Stimulated activated CD4-positive, alpha-beta T cell treated with anti-CD3 and anti-CD28 coated beads, Interleukin-4, amount 100 ng/mL, for 48 hours (primary cell): Measurements from ENCODE around the gene DEF6.
A peak's percentile ranks its signal among the peaks of the same experiment; 100 is the strongest.
"Not testable (repeated sequence)": the region's sequence is repeated elsewhere in the genome, so short reads cannot be mapped to it uniquely, and the experiment has no call there.

Source experiments
- DNase-seq, 2 donors: peaks; one replicate each; pipeline ENCODE4 v3.0.0-alpha.2; 2020; ENCODE audit warnings: low read depth in 2 of 2

DEF6 gene

DNA sequence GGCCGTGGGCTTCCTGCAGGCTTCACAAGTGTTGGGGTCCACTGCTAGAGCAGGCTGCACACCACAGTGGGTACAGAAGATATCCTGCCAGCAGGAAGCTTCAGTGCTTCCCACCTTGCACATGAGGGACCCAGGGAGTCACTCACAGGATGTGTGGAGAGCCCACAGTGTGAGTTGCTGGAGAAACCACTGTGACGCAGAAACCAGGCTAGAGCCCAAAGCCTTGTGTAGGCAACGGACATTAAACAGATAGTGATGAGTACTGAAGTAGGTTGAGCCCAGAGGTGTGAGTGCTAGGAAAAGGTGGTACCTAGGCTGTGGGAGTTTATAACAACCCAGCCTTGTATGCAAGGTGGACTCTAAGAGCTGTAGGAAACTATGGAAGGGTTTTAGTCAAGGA lies 18.9 kb upstream of the DEF6 start:
- no peak for DNase-seq

DNA sequence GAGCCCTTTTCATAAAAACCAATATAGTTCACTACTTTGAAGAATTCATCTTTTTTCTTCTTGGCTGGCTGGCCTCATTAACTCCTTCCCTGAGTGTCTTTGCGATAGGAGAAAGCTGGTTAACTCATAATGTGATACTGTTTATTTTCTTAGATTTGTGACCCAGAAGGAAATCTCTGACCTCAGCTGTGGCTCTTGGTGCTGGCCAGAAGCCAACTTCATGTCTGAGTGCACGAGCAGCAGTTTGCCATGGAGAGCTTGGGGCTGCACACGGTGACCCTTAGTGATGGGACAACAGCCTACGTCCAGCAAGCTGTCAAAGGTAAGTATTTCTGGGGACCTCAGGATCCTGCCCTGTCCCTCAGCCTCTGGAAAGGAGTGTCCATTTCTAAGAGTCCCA lies 16.7 kb upstream of the DEF6 start:
- DNase-seq: no peak

DNA sequence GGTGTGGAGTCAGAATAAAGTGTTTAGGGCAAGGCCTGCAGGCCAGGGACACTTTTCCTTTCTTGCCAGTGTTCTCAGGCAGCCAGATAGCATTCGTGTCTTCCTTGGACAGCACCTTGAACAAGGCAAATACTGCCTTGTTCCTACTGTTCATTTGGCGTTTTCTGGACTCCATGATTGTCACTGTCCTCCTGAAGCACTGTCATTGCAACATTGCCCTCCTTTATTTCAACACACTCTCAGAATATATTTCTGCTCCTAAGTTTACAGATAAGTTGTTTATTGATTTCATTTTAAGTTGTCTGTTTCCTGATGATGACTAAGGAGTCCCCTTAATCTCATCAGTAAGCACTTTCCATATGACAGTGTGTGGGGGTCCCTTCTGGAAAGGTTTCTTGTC lies 15.1 kb upstream of the DEF6 start:
- DNase-seq: no peak

DNA sequence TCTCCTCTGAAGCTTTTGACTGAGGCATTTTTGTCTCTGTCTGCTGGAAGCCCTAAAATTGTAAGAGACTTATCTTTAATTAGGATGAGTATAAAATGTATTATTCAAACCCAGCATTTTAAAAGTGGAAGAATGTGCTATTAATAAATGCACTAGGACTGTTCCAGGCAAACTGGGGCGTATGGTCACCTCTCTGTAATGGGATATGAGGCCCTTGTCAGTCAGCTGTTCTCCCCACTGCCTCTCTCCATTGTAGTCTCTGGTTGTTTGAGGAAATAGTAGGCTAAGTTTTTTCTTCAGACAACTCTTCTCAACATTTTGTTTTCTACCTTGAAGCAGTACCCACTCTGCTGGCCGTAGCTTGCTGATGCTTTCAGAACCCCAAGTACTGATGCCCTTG lies 14.3 kb upstream of the DEF6 start:
- DNase-seq: no peak

DNA sequence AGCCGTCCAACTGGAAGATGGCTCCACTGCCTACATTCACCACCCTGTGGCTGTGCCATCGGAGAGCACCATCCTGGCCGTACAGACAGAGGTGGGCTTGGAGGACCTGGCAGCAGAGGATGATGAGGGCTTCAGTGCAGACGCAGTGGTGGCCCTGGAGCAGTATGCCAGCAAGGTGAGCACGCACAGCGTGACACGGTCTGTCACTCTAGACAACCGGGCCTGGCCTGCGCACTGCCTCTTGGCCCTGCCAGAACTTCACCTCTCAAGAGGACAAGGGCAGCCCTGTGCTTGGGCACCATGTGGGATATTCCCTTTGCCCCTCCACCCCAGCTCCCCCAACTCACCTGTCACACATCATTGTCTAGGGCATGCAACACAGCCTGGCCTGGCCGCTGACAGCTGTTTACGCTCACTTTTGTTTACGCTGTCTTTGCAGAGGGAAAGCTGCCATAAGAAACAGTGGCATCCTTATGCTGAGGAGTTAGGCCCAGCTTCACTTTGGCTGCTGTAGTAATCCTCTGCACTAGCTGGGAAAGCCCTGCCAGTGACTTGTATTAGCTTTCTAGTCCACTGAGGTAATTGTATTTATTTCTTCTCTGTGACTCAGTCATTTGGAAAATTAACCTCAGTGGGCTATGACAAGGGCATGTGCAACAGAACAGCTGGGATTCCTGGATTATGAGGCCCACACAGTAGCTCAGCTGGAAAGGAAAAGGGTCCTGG lies 9.8 kb upstream of the DEF6 start:
- DNase-seq: no peak

DNA sequence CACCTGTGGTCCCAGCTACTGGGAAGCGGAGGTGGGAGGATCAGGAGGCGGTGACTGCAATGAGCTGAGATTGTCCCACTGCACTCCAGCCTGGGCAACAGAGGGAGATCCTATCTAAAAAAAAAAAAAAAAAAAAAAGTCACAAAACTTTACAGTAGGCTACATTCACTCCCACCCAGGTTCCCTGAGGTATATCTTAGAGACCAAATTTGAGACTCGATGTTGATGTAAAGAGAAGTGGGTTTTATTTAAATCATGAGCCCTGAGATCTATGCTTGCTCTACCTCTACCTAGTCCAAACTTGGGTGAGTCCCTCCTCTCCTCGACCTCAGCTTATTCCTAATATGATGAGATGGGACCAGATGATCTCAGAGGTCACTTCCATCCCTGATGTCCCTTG lies 8.8 kb upstream of the DEF6 start:
- DNase-seq: no peak

DNA sequence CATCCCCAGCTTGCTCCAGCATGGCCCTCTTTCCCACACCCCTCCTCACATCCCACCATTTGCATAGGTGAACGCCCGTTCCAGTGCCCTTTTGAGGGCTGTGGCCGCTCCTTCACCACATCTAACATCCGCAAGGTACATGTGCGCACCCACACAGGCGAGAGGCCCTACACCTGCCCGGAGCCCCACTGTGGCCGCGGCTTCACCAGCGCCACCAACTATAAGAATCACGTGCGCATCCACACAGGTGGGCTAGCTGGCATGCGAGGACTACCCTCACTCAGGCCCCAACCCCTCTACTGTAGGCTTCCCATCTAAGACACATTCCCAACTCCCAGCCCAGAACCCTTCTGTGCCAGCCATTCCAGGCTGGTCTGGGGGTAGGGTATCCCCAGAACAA lies 6.1 kb upstream of the DEF6 start:
- DNase-seq: no peak

DNA sequence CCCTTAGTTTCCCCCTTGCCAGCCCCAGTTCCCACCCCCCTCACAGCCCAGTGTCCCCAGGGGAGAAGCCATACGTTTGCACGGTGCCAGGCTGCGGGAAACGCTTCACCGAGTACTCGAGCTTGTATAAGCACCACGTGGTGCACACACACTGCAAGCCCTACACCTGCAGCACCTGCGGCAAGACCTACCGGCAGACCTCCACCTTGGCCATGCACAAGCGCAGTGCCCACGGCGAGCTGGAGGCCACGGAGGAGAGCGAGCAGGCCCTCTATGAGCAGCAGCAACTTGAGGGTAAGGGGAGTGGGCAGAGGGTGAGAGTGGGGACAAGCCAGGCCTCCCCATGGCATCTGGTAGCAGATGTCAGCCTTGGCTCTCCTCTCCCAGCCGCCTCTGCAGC lies 5.1 kb upstream of the DEF6 start:
- DNase-seq: no peak

DNA sequence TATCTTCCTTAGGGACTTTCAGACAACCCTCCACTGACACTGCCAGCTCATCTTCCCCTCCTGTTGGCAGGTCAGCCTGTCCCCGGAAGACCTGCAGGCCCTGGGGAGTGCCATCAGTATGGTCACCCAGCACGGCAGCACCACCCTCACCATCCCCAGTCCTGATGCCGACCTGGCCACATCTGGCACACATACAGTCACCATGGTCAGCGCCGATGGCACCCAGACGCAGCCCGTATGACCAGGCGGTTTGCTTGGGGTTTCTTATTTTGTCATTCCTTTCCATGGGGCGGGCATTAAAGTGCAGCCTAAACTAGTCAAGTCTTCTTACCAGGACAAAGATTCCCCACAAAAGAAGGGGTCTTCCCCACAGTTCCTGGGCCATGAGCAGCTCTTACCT lies 3.9 kb upstream of the DEF6 start:
- no peak for DNase-seq

DNA sequence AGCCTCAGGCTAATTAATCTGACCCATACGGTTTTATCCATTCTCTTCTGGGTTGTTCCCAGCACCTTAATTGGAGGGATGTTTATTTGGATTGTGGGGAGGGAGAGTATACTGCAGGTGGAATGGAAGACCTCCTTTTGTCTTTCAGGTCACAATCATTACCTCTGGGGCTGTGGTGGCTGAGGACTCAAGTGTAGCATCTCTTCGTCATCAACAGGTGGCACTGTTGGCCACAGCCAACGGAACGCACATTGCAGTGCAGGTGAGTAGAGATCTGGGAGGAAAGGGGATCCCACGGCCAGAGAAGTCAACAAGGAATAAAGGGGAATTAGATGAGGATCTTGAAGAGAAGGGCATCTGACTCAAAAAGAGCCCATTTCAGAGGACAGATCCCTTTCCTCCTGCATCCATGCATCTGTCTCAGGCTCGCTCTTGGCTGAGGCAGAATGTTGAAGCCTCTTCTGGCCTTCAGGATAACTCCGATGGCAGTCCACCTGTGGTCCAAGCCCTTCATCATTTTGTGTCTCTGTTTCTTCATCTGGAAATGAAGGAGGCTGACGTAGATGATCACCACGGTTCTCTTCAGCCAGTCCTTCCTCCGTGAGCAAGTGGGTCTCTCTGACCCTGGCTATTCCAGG lies 3.2 kb upstream of the DEF6 start:
- peak in 1 of 2 donors; percentile 35 for DNase-seq

DNA sequence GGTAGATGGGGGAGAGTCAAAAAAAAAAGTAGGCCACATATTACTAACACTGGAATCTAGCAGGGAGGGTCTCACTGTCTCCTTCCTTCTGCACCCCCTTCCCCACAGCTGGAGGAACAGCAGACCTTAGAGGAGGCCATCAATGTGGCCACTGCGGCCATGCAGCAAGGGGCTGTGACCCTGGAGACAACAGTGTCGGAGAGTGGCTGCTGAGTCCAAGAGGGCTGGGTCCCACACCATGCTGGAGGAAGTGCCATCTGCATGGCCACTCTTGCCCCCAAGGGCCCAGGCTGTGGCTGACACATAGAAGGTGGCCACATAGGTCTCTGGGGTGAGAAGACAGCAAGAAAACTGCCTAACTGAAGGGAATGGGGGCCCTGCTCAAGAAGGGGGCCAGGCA lies 2.6 kb upstream of the DEF6 start:
- DNase-seq: no peak

DNA sequence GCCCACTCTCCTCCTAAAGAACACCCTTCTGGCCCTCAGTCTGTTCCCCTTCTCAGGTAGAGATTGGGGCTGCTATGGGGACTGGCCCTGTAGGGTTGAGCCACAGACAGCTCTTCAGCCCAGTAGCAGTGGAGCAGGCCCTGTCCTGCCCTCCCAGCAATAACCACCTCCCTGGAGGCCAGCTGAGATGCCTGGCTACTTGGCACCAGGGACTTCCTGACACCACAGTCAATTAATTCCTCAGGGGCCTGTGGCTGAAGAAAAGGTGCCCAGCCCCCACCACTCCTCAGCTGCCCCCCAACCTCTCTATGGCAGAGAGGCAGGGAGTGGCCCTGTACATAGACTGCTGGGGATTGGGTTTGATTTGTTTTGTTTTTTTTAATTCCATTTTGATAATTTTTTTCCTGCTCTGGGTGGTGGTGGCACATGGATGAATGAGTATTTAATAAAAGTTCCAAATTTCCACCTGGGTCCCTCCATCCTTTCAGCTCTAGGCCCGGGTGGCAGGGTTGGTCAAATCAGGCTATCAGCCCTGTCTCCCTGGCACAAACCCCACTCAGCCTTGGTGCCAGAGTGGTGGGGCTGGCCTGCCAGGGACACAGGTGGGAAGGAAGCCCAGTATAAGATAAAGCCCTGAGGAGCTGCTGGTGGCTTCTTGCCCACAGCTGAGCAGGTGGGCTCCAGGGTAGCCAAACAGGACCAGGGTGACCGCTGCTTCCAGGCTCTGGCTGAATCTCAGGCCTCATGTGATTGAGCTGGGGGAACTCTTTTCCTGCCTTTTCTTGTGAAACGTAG lies 1.9 kb upstream of the DEF6 start:
- no peak for DNase-seq

DNA sequence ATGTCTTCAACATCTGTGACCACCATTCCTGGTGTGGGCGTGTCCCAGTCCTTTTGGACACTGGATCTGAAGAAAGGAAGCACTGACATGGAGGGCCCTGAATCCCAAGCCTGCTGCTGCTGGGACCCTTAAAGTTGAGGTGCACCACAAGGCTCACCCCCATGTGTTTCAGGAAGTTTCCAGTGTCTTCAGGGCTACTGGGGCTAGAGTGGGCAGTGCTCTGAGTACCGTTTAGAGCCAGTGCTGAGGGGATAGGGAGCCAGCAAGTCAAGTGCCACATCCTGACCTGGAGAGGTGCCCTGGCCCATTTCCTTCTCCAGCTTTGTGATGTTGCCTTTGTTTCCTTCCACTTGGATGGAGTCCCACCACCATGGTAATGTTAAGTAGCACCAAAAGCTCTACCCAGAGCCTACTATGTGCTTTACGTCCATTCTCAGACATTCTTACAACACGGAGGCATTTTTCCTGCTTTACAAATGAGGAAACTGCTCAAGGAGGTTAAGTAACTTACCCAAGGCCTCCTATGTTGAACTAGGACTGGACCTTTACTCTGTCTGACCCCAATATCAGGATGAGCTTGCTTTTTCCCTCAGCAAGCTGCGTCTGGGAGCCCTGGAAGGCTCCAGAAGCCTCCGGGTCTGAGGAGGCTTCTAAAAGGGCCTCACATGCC lies 552 bp upstream of the DEF6 start:
- DNase-seq: no peak

DNA sequence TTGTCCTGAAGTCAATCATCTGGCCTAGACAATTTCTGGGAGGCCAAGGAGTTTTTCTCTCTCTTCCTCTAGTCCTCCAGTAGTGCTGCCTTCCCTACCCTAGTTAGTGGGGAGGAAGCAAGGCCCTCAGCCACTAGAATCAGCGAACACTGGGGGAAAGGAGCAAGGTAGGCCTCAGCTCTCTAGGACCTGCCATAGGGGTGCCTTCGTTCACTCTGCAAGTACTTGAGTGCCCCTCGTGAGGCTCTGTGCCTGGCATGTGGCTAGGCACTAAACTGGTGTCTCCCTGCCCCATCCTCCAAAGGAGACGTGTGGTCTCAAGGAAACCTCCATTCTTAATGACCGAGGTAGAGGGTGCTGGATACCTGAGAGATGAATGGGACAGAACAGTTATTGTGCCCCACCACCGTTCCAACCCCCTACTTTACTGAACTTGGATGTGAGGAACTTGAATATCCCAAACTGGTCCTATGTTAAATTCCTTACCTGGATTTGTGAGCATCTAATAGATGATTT lies 1.1 kb downstream of the DEF6 start:
- DNase-seq: no peak

DNA sequence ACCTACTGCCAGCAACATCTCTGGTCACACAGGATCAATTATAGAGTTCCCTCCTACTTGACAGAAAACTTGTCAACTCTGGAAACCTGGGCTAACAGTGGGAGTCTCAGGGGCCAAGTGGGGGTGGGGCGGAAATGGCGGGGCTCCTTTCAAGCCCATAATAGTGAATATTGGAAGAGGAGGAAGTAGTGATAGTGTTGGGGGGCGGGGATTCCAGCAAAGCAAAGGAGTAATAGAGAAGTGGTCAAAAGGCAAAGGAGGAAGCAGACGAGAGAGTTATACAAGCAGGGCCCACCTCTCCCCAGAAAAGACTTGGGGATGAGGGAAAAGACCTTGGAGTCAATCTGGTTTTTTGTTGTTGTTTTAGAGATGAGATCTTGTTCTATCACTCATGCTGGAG lies 2.1 kb downstream of the DEF6 start:
- DNase-seq: no peak

DNA sequence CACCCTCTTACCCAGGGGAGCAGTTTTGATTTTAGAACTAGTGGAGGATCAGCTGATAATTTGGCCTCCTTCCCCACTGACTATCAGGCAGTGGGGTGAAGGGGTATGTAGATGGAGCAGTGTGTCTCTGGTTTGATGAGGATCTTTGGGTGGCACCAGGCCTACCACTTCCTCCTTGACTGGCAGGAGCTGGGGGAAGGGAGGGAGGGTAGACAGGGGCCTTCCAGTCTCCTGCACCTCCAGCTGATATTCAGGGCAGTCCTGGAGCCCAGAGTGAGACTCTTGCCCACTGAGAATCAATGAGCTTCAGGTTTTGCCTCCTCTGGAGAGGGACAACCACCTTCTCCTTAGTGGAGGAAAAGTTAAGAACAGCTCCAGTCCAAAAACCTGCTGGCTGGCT lies 3.2 kb downstream of the DEF6 start:
- no peak for DNase-seq

DNA sequence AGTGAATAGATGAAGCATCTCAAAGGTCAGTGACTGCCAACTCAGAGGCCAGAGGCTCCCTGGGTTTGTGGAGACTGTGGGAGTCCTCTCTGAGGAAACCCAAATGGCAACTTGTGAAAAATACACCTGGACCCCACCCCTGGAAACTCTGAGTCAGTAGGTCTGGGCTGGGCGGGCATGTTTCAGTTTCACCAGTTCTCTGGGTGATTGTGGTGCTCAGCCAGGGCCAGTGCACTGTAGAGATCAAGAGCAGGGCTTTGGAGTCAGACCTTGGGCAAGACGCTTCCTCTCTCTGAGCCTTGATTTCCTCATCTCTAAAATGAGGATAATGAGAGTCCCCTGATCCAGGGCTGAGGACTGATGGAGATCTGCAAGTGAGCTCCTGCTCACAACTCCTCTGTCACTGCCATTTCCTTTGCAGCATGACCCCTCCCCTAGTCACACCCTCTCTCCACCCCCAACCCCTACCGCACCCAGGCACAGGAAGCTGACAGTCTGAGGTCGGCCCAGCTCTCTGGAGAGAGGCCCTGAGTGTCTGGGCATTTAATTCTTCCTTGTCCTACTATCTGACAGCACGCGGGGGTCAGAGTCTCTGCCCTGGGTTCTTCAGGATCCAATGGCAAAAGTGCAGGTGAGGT lies 5.1 kb downstream of the DEF6 start:
- DNase-seq: peak; percentile 79 to 85

DNA sequence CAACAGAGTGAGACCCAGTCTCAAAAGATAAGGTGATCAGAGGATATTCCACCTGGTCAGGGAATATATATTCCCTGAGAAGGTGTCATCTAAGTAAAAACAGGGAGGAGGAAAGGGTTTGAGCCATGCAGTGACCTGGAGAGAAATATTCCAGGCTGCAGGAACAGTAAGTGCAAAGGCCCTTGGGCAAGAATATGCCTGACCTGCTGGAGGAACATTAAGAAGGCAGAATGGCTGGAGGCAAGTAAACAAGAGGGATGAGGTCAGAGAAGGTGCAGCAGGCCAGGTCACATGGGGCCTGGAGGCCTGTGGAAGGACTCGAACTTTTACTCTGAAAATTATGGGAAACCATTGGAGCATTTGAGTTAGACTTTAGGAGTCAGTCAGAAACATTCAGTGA lies 6.7 kb downstream of the DEF6 start:
- DNase-seq: no peak

DNA sequence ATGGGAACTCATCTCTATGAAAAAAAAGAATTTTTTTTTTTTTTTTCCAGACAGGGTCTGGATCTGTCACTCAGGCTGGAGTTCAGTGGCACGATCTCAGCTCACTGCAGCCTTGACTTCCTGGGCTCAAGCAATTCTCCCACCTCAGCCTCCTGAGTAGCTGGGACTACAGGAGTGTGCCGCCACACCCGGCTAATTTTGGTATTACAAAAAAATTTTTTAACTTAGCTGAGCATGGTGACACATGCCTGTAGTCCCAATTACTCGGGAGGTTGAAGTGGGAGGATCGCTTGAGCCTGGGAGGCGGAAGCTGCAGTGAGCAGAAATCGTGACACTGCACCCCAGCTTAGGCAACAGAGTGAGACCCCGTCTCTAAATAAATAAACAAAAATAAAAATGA lies 7.5 kb downstream of the DEF6 start:
- no peak for DNase-seq

DNA sequence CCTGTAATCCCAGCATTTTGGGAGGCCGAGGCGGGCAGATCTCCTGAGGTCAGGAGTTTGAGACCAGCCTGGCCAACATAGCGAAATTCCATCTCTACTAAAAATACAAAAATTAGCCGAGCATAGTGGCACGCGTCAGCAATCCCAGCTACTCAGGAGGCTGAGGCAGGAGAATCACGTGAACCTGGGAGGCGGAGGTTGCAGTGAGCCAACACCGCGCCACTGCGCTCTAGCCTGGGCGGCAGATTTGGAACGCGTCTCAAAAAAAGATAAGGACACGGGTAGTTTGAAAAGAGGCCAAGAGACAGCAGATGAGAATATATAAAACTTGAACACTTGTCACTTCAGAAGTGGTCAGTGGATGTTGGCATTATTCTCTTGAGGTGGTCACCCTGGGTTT lies 9.5 kb downstream of the DEF6 start:
- DNase-seq: not testable (repeated sequence)

DNA sequence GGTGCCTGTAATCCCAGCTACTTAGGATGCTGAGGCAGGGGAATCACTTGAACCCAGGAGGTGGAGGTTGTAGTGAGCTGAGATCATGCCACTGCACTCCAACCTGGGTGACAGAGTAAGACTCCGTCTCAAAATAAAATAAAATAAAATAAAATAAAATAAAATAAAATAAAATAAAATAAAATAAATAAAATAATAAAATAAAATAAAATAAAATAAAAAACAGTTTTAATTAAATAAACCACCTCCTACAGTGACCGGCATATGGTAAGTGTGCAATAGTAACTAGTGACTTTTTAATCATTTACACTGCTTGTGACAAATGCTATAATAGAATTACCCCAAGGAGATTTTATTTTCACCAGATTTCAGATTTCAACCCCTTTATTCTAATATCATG lies 10.9 kb downstream of the DEF6 start:
- DNase-seq: not testable (repeated sequence)
